Common myeloid progenitor, CD34-positive (primary cell): ENCODE results near the gene MEIOB.

Experiments used
- CTCF ChIA-PET: fragments of 350-600 bp; sonication (Branson Sonifier 250); formaldehyde crosslinking; loops from one replicate; lab custom pipeline; 2021; ENCODE audit warnings: antibody characterized with exemption; lab: Charles Lee
- POLR2A ChIA-PET: fragments of 350-600 bp; sonication (Branson Sonifier 250); formaldehyde crosslinking; loops from one replicate; lab custom pipeline; 2021; ENCODE audit warnings: antibody characterized with exemption; lab: Charles Lee
- DNase-seq, 3 donors: peaks; one replicate each; pipeline versions ENCODE4 v3.0.0 to v3.0.0-alpha.2; 2013
- H3K27ac ChIP-seq, 2 experiments: 1 replicate in 1 of 2; 2 replicates in 1 of 2; pipeline ENCODE4 v1.7.0; 2013; ENCODE audit warnings: inconsistent platforms in 2 of 2, low read length in 2 of 2, mild to moderate bottlenecking in 2 of 2, low read depth in 1 of 2, moderate library complexity in 1 of 2; ENCODE audit not compliant: severe bottlenecking in 2 of 2, insufficient read depth in 1 of 2, poor library complexity in 1 of 2
- H3K27me3 ChIP-seq, 5 experiments: replicated peaks in 2 of 5; 1 replicate in 3 of 5; 2 replicates in 2 of 5; pipeline versions ENCODE4 v1.6.1 to v1.7.0; 2013; ENCODE audit warnings: low read length in 4 of 5, mild to moderate bottlenecking in 2 of 5, moderate library complexity in 2 of 5, inconsistent platforms in 1 of 5; ENCODE audit not compliant: insufficient read depth in 5 of 5, control insufficient read depth in 4 of 5
- H3K36me3 ChIP-seq, 4 experiments: 1 replicate in 2 of 4; 2 replicates in 2 of 4; pipeline versions ENCODE4 v1.6.1 to v1.7.0; 2013; ENCODE audit warnings: low read length in 3 of 4, control low read depth in 1 of 4, mild to moderate bottlenecking in 1 of 4; ENCODE audit not compliant: control insufficient read depth in 4 of 4, insufficient read depth in 4 of 4
- H3K4me1 ChIP-seq, 4 experiments: 1 replicate in 3 of 4; 2 replicates in 1 of 4; pipeline versions ENCODE4 v1.6.1 to v1.7.1; 2013; ENCODE audit warnings: low read length in 3 of 4, mild to moderate bottlenecking in 3 of 4, control low read depth in 1 of 4, inconsistent platforms in 1 of 4, moderate library complexity in 1 of 4; ENCODE audit not compliant: control insufficient read depth in 4 of 4, insufficient read depth in 4 of 4; ENCODE audit errors: control extremely low read depth in 1 of 4
- H3K4me3 ChIP-seq, 7 experiments: 1 replicate in 4 of 7; 2 replicates in 3 of 7; pipeline versions ENCODE4 v1.5.1 to v1.7.0; 2013; ENCODE audit warnings: mild to moderate bottlenecking in 7 of 7, low read length in 6 of 7, moderate library complexity in 6 of 7, inconsistent platforms in 2 of 7, low read depth in 2 of 7, control low read depth in 1 of 7; ENCODE audit not compliant: insufficient read depth in 4 of 7, control insufficient read depth in 1 of 7; ENCODE audit errors: extremely low read depth in 1 of 7
- H3K9me3 ChIP-seq, 5 experiments: 1 replicate in 4 of 5; 2 replicates in 1 of 5; pipeline versions ENCODE4 v1.6.1 to v1.7.1; 2013; ENCODE audit warnings: low read length in 4 of 5, mild to moderate bottlenecking in 2 of 5, inconsistent platforms in 1 of 5, low read depth in 1 of 5, moderate library complexity in 1 of 5; ENCODE audit not compliant: control insufficient read depth in 4 of 5, insufficient read depth in 2 of 5; ENCODE audit errors: control extremely low read depth in 1 of 5
- WGBS: methylation state at CpG from one replicate; pipeline ENCODE4 v1.1.5; 2013; ENCODE audit not compliant: insufficient coverage; 5-methylcytosine and 5-hydroxymethylcytosine counted together

MEIOB gene

GRCh38 chr16:1913327-1914083 lies 41.5 kb upstream of the MEIOB start:
- peaks cover 0 to 1% (median under 1%) of the 10 kb centered on the region in 4 experiments for H3K4me1 ChIP-seq
- H3K4me3 ChIP-seq, result no peak overlapping the region
- no peaks in the 10 kb centered on the region for H3K36me3 ChIP-seq
- 76% methylated on average over 9 of the region's 21 CpGs for WGBS
- H3K9me3 ChIP-seq, result no peaks in the 10 kb centered on the region
- peaks cover 0 to 67% (median 31%) of the 10 kb centered on the region in 5 experiments for H3K27me3 ChIP-seq
- ChIA-PET POLR2A (no interaction called here), CTCF (interaction anchor here (1.5 kb wide), 1 partner anchor 10 kb away, joined by 5 read pairs; no protein-coding TSS in a partner anchor)
- no peak overlapping the region for H3K27ac ChIP-seq
- DNase-seq, result no peak

- POLR2A ChIA-PET, result no interaction called here
- no peak for DNase-seq
- WGBS, result 94% methylated on average over 16 of the region's 17 CpGs
Observed at GRCh38 chr16:1912215-1912543, 40.2 kb upstream of the MEIOB start.

GRCh38 chr16:1911467-1912214 lies 39.7 kb upstream of the MEIOB start:
- Histone ChIP-seq H3K27ac (no peak overlapping the region), H3K27me3 (peaks cover 0 to 68% (median 32%) of the 10 kb centered on the region in 5 experiments), H3K4me1 (peaks cover 0 to 5% (median 2%) of the 10 kb centered on the region in 4 experiments), H3K9me3 (no peaks in the 10 kb centered on the region), H3K4me3 (no peak overlapping the region), H3K36me3 (no peaks in the 10 kb centered on the region)
- ChIA-PET POLR2A (no interaction called here), CTCF (interaction anchor here (0.6 kb wide), 1 partner anchor 11 kb away, joined by 3 read pairs; no protein-coding TSS in a partner anchor)
- DNase-seq, result no peak
- WGBS, result 92% methylated on average over 59 of the region's 59 CpGs

More at GRCh38 chr16:1912215-1912543, 40.2 kb upstream of the MEIOB start:
- Histone ChIP-seq H3K4me3 (no peak overlapping the region), H3K9me3 (no peaks in the 10 kb centered on the region), H3K4me1 (peaks cover 0 to 5% (median 2%) of the 10 kb centered on the region in 4 experiments), H3K27ac (no peak overlapping the region), H3K36me3 (no peaks in the 10 kb centered on the region), H3K27me3 (peaks cover 0 to 68% (median 32%) of the 10 kb centered on the region in 5 experiments)
- CTCF ChIA-PET, result interaction anchor here (0.6 kb wide), 1 partner anchor 11 kb away, joined by 3 read pairs; no protein-coding TSS in a partner anchor

DNA sequence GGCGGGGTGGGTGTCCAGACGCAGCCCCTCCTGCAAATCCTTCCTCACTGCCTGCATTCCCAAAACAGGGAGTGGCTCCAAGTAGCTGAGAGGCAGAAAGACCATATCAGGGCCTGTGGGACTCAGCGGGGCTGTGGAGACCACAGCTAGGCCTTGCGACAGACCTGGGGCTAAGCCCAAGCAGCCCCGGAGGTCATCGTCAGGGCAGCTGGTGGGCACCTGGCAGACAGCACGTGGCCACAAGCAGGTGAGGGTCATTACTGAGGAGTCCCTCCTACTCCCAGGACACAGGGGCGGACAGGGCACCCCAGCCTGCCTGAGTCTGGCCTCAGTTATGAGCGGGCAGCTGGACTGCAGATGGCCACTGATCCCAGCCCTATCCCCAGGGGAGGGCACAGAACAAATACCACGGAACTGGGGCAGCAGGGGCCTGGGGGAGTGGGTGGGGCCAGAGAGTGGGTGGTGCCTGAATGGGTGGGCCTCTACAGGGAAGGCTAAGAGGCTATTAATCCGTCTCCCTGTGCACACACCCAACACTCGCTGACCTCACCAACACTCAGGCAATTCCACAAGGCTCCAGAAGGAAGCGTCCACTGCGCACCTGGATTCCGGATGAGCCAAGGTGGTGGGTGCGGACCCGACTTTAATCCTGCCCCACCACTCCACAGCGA lies 37.7 kb upstream of the MEIOB start:
- Histone ChIP-seq H3K36me3 (no peaks in the 10 kb centered on the region), H3K27ac (no peak overlapping the region), H3K4me1 (peaks cover 0 to 5% (median 2%) of the 10 kb centered on the region in 4 experiments), H3K27me3 (peaks cover 0 to 67% (median 28%) of the 10 kb centered on the region in 5 experiments), H3K4me3 (no peak overlapping the region), H3K9me3 (no peaks in the 10 kb centered on the region)
- DNase-seq, result no peak
- ChIA-PET POLR2A (no interaction called here), CTCF (interaction anchor here (1.8 kb wide), 1 partner anchor 14 kb away, joined by 4 read pairs; no protein-coding TSS in a partner anchor)
- WGBS, result 97% methylated on average over 12 of the region's 18 CpGs

- DNase-seq, result no peak
- no peaks in the 10 kb centered on the region for H3K36me3 ChIP-seq
- H3K4me1 ChIP-seq, result peaks cover 0 to 5% (median 2%) of the 10 kb centered on the region in 4 experiments
- no peaks in the 10 kb centered on the region for H3K9me3 ChIP-seq
- WGBS, result 85% methylated on average over 7 of the region's 9 CpGs
- ChIA-PET POLR2A (no interaction called here), CTCF (interaction anchor here (1.8 kb wide), 1 partner anchor 14 kb away, joined by 4 read pairs; no protein-coding TSS in a partner anchor)
- no peak overlapping the region for H3K27ac ChIP-seq
- peaks cover 0 to 66% (median 27%) of the 10 kb centered on the region in 5 experiments for H3K27me3 ChIP-seq
- no peak overlapping the region for H3K4me3 ChIP-seq
Observed at GRCh38 chr16:1908983-1909382, 37.0 kb upstream of the MEIOB start.

DNA sequence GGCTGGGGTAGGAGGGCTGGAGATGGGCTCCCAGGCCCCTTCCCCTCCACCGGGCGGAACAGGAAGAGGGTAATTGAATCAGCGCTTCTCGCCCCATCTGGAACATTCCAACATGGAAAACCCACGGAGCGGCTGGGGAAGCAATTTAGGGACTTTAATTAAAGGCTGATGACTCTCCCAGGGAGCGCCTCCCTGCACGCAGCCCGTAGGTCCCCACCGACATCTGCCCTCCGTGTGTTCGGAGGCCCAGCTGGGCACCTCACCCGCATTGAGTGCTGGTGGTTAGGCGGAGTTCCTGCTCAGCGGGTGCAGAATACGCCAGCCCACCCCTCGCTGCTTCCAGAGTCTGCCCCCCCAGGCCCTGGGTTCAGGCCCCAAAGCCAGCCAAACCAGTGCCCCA lies 36.2 kb upstream of the MEIOB start:
- H3K4me3 ChIP-seq, result no peak overlapping the region
- CTCF ChIA-PET, result interaction anchor here (1.8 kb wide), 1 partner anchor 15 kb away, joined by 4 read pairs; no protein-coding TSS in a partner anchor
- DNase-seq, result peak in 1 of 3 donors; percentile 10
- POLR2A ChIA-PET, result no interaction called here
- H3K9me3 ChIP-seq, result no peaks in the 10 kb centered on the region
- no peaks in the 10 kb centered on the region for H3K36me3 ChIP-seq
- peaks cover 0 to 5% (median 2%) of the 10 kb centered on the region in 4 experiments for H3K4me1 ChIP-seq
- H3K27ac ChIP-seq, result no peak overlapping the region
- H3K27me3 ChIP-seq, result peaks cover 0 to 60% (median 22%) of the 10 kb centered on the region in 5 experiments
- 41% methylated on average over 12 of the region's 17 CpGs for WGBS
